WI38 (cell line): ENCODE measurements around the gene LNX2.

Experiments used
- H3K4me3 ChIP-seq: 2 replicates; pipeline ENCODE4 v1.5.1; 2011; ENCODE audit warnings: low read depth, mild to moderate bottlenecking, control low read depth, low read length
- CTCF ChIP-seq: IDR thresholded peaks from 2 replicates; pipeline ENCODE4 v1.5.1; 2012; ENCODE audit warnings: low read depth, mild to moderate bottlenecking, control low read depth, low read length

The LNX2 gene

GRCh38 chr13:27650312-27650711 is 30.0 kb upstream of the LNX2 start:
- no peak overlapping the region for H3K4me3 ChIP-seq
- TF ChIP-seq CTCF, result no peak

- no peak overlapping the region for H3K4me3 ChIP-seq
- no peak for TF ChIP-seq CTCF
Measured at GRCh38 chr13:27644302-27644701, 24.0 kb upstream of the LNX2 start.

GRCh38 chr13:27643334-27644132 is 23.2 kb upstream of the LNX2 start:
- no peak overlapping the region for H3K4me3 ChIP-seq
- TF ChIP-seq CTCF, result no peak

GRCh38 chr13:27641711-27642502 is 21.6 kb upstream of the LNX2 start:
- TF ChIP-seq CTCF, result no peak
- H3K4me3 ChIP-seq, result no peak overlapping the region

GRCh38 chr13:27639186-27639585 is 18.9 kb upstream of the LNX2 start:
- no peak for TF ChIP-seq CTCF
- H3K4me3 ChIP-seq, result no peak overlapping the region

- H3K4me3 ChIP-seq, result no peak overlapping the region
- TF ChIP-seq CTCF, result no peak
Measured at GRCh38 chr13:27638521-27638920, 18.2 kb upstream of the LNX2 start.

- no peak for TF ChIP-seq CTCF
- H3K4me3 ChIP-seq, result no peak overlapping the region
Measured at GRCh38 chr13:27638001-27638400, 17.7 kb upstream of the LNX2 start.
